ENCODE measurements around the gene C1orf122. TPM values are rescaled to one million over a fixed set of nuclear protein-coding genes. Genes with fewer than 3 reads are reported as not detected.

C1orf122 gene
- 10 to 100 TPM; 38.6 to 52.6 (median 47.0) TPM for total RNA-seq

DNA sequence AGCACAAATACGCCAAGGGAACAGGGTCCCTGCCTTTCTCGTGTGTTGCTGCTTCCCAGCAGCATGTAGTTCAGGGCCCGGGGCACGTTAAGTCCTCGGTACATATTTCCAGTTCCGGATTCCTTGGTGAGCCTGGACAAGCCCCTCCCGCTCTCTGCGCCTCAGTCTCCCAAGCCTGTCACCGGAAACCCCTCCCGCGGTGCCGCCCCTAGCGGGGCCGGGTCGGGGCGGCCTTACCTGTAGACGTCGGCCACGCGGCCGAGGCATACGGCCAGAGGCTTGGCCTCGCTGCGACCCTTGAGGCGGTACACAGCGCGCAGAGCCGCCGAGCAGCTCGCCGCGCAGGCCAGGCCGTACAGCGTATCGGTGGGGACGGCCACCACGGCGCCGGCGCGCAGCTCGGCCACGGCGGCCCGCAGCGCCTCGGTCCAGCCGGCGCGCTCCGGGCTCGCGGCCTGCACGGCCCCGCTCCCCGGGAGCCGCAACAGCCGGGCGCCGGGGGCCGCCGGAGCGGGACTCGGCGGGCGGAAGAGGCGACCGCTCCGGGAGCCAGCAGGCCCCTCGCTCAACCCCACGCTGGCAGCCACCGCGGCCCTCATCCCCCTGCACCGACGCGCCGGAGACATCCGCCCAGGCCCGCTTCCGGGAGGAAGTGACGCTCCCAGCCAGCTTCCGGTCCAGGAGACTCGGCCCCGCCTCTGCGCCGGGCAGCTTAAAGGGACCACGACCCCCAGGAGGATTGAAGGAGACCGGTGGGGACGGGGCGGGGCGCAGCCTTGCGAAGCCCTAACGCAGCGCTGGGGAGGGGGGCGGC, at the start of gene C1orf122, which contains the start of gene YRDC:
TSS of gene C1orf122 (plus strand) at position 236 of the 814 bp plus-strand sequence. CDS start 615 bp downstream, outside the sequence.
TSS of gene YRDC (minus strand) at position 654 of the 814 bp plus-strand sequence. CDS start at position 626, 28 bp downstream.
- H3K4me3 ChIP-seq (ENCODE audit: low read depth, poor library complexity, severe bottlenecking), result peak within 1 kb of the TSS; percentile 87
- WGBS, 2 donors, result 0 to 1% methylated on average over 9 to 39 of the region's 95 CpGs
- intact Hi-C loops (cut with DNase I; ENCODE audit: low total_unique reads), result no loop called here
- DNase-seq (ENCODE audit: low spot score in 2 of 2), result peak; percentile 89 to 99
- TF ChIP-seq, protein P1, sequence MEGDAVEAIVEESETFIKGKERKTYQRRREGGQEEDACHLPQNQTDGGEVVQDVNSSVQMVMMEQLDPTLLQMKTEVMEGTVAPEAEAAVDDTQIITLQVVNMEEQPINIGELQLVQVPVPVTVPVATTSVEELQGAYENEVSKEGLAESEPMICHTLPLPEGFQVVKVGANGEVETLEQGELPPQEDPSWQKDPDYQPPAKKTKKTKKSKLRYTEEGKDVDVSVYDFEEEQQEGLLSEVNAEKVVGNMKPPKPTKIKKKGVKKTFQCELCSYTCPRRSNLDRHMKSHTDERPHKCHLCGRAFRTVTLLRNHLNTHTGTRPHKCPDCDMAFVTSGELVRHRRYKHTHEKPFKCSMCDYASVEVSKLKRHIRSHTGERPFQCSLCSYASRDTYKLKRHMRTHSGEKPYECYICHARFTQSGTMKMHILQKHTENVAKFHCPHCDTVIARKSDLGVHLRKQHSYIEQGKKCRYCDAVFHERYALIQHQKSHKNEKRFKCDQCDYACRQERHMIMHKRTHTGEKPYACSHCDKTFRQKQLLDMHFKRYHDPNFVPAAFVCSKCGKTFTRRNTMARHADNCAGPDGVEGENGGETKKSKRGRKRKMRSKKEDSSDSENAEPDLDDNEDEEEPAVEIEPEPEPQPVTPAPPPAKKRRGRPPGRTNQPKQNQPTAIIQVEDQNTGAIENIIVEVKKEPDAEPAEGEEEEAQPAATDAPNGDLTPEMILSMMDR (IDR thresholded peaks at IDR 0.05), result no peak
- peak in 1 of 2 donors; percentile 40 for TF ChIP-seq POLR2A (IDR thresholded peaks at IDR 0.05)

DNA sequence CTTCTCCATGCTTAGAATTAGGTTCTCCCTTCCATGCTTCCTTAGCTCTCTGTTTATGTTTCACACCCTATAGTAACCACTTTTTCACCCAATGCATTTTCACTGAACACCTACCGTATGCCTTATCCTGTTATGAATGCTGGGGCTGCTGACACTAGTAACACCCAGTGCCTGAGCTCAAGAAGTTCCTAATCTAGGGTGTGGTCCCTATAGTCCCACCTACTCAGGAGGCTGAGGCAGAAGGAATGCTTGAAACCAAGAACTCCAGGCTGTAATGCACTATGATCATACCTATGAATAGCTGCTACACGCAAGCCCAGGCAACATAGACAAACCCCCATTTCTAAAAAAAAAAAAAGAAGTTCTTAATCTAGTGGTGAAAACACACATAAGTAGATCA, 48.1 kb upstream of the C1orf122 start:
- TF ChIP-seq, protein P1 (IDR thresholded peaks at IDR 0.05), result no peak
- TF ChIP-seq POLR2A (IDR thresholded peaks at IDR 0.05), result no peak
- WGBS, 2 donors, result 76 to 81% methylated on average over 2 of the region's 2 CpGs
- intact Hi-C loops (cut with DNase I; ENCODE audit: low total_unique reads), result no loop called here
- DNase-seq (ENCODE audit: low spot score in 2 of 2), result peak in 1 of 2 donors; percentile 23
- H3K4me3 ChIP-seq (ENCODE audit: low read depth, poor library complexity, severe bottlenecking), result no peak overlapping the region

DNA sequence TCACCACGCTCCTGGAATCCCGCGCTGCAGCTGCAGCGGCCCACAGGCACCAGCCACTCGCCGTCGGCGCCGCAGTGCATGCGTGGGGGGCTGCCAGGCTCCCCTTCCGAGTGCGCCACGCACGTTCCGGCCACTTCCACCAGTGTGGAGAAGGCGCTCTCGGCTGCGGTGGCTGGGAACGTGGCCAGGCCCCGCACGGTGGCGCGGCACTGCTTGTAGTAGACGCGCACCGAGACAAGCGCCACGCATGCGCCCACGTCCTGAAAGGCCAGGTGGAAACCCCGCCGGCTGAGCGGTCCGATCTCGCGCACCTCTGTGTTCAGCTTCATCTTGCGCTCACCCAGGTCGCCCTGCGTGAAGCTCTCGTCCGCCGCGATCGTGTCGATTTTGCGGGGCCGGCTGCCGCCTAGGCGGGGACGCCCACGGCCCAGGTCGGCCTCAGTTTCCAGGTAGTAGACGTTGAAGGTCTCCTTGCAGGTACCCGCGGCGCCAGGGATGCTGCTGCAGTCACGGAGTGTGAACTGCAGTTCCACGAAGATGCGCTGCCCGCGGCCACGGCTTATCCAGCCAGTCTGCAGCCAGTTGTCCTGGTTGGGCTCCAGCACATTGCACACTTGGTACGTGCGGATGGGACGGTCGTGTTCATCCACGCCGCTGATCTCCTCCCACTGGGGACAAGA, 46.0 kb upstream of the C1orf122 start:
- DNase-seq (ENCODE audit: low spot score in 2 of 2), result peak in 1 of 2 donors; percentile 77
- TF ChIP-seq POLR2A (IDR thresholded peaks at IDR 0.05), result no peak
- TF ChIP-seq, protein P1 (IDR thresholded peaks at IDR 0.05), result no peak
- intact Hi-C loops (cut with DNase I; ENCODE audit: low total_unique reads), result no loop called here
- 57 to 64% methylated on average over 16 to 63 of the region's 68 CpGs for WGBS, 2 donors
- no peak overlapping the region for H3K4me3 ChIP-seq (ENCODE audit: low read depth, poor library complexity, severe bottlenecking)

DNA sequence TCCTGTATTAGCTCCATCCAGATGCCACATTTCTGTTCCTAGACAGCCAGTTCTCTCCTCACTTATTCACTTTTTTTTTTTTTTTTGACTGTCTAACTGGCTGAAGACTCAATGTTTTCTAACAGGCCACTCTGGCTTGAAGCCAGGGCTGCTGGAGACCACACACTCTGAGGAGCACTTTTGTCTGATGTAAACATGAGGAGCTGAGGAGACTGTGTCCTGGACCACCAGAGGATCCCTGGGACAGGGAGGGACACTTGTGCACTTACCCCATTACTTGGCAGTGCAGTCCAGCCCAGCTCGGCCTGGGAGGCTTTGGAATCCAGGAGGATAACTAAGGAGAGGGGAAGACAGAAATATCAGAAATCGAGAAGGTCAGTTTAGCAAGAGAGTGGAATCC, 45.1 kb upstream of the C1orf122 start:
- TF ChIP-seq, protein P1 (IDR thresholded peaks at IDR 0.05), result no peak
- no peak for TF ChIP-seq POLR2A (IDR thresholded peaks at IDR 0.05)
- intact Hi-C loops (cut with DNase I; ENCODE audit: low total_unique reads), result no loop called here
- WGBS, 2 donors, result 73 to 75% methylated on average over 2 of the region's 2 CpGs
- H3K4me3 ChIP-seq (ENCODE audit: low read depth, poor library complexity, severe bottlenecking), result no peak overlapping the region
- peak in 1 of 2 donors; percentile 70 for DNase-seq (ENCODE audit: low spot score in 2 of 2)

DNA sequence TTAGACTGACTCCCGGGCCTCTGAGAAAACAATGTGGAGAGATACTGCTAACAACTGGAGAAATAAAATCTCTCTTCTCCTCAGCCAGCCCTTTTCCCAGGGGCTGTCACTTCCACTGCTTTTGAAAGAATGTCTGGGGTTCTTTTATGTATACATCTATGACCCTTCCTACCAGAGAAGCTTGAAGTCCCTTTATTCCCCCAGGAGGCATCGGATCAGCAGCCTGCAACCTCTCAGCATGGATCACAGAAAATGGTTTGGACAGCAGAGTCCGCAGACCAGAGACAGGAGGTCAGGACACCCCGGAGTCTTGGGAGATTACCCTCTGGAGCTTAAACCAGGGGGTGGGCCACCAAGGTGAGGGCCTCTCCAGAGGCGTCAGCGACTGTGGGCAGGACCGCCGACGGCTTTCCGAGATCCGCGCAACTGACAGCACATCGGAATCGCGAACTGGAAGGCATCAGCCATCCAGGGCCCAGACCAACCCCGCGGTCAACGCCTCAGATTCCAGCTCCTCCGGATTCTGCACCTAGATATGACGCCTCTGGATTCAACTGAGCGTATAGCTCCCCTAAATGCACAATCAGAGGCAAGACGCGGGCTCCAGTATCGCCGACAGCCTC, 43.7 kb upstream of the C1orf122 start:
- peak in 1 of 2 donors; percentile 42 for DNase-seq (ENCODE audit: low spot score in 2 of 2)
- no peak for TF ChIP-seq POLR2A (IDR thresholded peaks at IDR 0.05)
- TF ChIP-seq, protein P1 (IDR thresholded peaks at IDR 0.05), result no peak
- WGBS, 2 donors, result 24 to 28% methylated on average over 25 of the region's 25 CpGs
- intact Hi-C loops (cut with DNase I; ENCODE audit: low total_unique reads), result no loop called here
- no peak overlapping the region for H3K4me3 ChIP-seq (ENCODE audit: low read depth, poor library complexity, severe bottlenecking)

Measured in lower leg skin (tissue), 4 donors.